Activated CD8-positive, alpha-beta memory T cell treated with anti-CD3 and anti-CD28 coated beads for 48 hours (primary cell): ENCODE measurements around the gene OR2G6.
"Not testable (repeated sequence)": the region's sequence is repeated elsewhere in the genome, so short reads cannot be mapped to it uniquely, and the experiment has no call there.

Experiments
- DNase-seq, 3 experiments: peaks; one replicate each; pipeline ENCODE4 v3.0.0-alpha.2; 2020; ENCODE audit warnings: low read depth in 2 of 3, low spot score in 2 of 3

The OR2G6 gene

DNA sequence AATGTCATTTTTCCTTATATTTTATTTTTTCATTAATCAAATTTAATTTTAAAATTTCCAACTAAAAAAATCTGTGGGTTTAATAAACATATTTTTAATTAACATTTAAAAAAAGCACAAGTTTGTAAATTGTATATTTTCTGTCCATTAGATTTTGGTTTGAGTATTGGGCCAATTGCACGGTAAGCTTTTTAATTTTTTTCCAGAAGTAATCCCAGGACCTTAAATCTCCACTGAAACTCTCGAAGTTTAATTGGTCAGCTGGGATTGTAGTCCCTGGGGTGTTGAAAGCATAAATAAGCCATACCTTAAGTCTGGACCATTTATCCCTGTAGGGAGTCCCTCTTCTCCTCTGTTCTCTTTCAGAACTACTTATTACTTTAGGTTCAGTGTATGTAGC is at the start of gene OR2G6:
Gene OR2G6, plus strand, starts transcription at position 301 of the 400 bp plus-strand sequence. CDS start 13,574 bp downstream, outside the sequence.
- DNase-seq = not testable (repeated sequence)

DNA sequence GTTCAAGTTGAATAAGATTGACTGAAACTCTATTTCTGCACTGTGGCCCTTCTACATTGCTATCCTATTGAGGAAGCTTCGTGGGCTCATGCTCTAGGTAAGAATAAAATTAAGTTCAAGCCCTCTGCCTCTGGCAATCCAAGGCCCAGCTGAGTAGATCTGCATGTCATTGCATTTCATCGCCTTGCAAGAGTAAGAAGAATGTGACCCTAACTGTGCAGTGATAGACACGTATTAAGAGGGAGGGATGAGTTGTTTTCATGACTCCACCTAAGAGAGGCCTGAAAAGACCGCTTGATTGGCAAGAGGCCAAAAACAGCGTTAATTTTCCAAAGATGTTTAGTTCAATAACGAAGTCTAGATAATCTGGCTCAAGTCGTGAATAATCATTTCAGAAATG is 48.8 kb upstream of the OR2G6 start:
- DNase-seq = not testable (repeated sequence)

DNA sequence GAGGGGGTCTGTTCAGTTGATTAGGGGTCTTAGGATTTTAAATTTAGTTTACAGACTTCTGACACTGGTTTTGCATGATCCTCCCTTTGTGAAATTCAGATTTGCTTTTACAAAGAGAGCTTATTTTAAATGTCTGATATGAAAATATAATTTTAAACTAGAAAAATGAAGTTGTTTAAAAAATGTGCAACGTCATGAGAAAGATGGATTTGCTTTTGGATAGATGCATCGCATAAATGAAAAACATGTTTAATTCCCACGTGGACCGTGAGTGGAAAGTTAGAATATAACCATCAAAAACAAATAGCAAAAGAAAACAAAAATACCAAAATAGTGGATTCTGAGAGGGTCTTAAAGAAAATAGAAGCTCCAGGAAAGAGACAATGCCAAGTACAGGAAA is 36.7 kb upstream of the OR2G6 start:
- DNase-seq = no peak

DNA sequence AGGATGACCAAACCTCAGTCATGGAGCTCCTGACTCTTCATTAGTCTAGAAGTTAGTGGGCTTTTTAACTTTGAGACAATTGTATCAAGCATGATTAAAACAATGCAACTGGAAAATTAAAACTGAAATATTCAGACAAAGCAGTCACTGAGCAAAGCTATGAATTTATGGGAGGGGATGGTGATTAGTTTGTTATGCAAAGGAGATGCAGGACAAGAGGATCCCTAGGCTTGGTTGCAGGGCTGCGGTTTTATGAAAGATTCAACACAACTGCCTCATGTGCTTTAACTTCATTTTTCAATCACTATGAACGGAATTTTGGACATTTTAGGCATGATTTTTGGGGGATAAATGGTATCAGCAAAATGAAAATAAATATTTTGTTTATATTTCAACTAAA is 35.8 kb upstream of the OR2G6 start:
- not testable (repeated sequence) for DNase-seq

DNA sequence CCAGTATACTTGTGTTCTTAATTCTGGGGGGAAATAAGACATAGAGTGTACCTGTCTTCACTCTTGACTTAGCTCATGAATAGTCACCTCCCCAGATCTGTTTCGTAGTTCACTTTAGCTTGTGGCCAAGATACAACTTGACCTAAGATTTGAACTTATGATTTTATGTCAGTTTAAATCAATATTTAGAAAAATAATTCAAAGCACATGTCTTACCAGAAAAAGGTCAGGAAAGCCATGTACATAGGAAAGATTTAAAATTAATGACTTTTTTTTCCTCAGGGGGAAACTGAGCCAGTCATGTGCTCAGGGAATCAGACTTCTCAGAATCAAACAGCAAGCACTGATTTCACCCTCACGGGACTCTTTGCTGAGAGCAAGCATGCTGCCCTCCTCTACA is 34.8 kb upstream of the OR2G6 start, which contains the start of gene OR2T3:
Gene OR2T3, plus strand, starts transcription at position 301 of the 400 bp plus-strand sequence. Its CDS starts 0 bp downstream, at position 301.
- DNase-seq = not testable (repeated sequence)

DNA sequence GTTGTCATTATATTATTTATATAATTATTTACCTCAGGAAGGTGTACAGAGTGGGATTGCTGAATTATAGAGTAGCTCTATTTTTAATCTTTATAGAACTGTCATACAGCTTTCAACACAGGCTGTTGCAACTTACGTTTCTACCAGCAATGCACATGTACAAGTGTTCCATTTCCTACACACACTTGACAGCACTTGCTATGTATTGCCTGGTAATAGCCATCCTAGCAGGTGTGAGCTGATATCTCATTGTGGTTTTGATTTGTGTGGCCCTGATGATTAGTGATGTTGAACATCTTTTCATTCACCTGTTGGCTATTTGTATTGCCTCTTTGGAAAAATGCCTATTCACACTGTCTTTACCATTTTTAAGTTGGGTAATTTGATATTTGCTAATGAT is 32.2 kb upstream of the OR2G6 start:
- not testable (repeated sequence) for DNase-seq

DNA sequence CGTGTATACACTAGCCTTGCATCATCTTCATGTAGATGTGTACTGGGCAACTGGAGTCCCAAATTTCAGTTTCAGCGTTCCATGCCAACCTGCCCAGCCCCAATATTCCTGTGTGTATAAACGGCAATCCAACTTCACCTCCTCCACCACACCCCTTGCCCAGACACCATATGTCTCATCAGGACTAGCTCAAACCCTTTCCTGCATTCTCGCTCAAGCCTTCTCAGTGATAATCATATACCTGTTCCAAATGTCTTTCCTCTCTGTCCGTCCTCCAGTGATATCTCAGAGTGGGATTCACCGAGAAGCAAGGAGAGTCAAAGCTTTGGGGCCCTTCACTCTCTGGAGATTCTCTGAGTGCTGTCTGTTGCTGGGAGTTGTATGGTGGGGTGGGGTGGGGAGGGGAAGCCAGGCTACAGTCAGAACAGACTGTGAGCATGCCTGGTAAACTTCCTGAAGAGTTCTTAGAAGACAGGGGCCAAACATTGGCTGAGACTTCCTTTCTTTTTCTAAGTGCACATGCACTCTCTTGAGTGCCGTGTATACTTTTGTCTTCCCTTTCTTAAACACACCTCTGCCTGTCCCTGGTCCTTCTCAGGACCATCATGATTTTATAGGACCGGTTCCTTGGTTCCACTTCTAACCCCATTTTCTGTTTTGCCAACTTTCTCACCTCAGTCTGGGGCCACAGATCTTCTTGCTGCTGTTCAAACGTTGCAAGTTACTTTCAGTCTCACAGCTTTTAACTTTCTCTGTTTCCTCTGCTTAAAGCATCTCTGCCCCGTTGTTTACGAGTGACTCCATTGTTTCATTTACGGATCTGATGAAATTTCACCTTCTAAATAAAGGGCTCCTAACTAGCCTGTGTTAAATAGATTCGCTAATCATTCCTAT is 25.9 kb upstream of the OR2G6 start:
- DNase-seq = not testable (repeated sequence)

DNA sequence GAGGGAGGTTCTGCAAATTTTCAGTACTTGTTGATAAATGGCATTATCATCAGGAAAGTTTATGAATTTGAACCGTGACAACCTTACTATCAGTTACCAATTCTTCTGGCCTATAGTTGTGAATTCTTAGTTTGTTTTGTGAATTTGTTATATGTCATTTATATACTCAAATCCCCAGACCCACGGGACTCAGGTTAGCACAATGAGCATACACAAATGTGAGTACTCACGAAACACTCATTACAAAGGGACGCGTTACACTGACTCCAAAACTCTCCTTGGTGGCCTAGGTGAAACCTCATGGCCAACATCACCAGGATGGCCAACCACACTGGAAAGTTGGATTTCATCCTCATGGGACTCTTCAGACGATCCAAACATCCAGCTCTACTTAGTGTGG is 19.6 kb upstream of the OR2G6 start, which contains the start of gene OR2T5:
Gene OR2T5, plus strand, starts transcription at position 301 of the 400 bp plus-strand sequence. Its CDS starts 0 bp downstream, at position 301.
- DNase-seq = not testable (repeated sequence)

DNA sequence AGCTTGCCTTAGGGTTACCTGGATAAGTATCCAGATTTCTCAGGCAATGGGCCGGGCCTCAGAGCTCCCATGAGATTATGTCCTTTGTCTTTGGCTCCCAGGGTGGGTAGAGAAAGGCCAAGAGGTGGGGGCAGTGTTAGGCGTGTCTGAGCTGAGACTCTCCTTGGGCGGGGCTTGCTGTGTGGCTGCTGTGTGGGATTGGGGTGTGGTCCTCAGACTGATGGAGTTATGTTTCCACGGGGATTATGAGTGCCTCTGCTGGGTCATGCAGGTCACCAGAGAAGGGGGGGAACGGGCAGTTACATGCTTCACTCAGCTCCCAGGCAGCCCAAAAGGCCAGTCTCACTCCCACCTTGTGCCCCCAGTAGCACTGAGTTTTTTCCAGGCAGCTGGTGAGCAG is 11.2 kb upstream of the OR2G6 start:
- DNase-seq = not testable (repeated sequence)

DNA sequence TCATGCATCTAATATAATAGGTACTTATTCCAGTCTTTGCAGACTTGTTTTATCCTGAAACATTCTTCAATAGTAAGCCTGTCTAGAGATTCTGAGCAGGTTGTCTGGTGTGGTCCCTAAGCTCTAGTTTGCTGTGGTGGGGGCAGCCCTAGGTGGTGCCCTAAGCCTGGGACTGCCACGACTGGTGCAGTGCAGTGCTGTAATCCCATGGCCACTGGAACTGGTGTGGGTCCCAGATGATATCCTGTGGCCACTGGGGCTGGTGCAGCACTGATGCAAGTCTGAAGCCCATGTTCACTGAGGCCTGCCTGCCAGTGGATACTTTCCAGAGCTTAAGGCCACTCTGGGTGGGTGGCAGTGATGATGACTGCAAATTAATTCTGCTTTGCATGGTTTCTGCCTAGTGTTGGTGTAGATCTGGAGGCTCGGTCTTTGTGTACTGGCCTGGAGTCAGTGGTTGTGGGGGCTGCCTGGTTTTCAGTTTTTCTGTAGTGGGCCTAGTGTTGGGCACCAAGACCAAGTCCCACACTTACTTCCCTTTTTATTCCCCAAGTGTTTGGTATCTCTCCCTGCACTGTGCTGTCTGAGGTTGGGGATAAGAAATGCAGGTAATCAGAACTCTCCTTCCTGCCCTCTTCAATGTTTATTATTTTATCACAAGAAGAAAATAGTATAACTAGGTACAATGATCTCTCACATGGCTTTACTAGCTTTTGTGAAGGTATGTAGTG is 7.4 kb upstream of the OR2G6 start:
- DNase-seq = not testable (repeated sequence)

DNA sequence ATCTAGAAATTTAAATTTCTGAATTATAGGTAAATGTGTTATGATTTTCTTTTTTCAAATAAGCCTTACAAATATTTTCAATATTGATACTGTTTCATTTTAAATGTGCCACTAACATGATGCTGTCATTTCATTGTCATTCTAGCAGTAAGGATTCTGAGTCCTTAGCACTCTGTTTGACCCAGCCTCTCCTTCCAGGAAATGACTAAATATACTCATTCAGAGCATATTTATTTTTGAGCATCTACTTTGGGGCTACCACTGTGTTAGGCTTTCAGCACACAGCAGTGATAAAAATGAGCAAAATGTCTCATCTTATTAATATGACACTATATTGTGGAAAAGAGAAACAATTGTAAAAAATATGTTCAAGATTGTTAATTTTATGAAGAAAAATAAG is 2.3 kb downstream of the OR2G6 start:
- DNase-seq = not testable (repeated sequence)

DNA sequence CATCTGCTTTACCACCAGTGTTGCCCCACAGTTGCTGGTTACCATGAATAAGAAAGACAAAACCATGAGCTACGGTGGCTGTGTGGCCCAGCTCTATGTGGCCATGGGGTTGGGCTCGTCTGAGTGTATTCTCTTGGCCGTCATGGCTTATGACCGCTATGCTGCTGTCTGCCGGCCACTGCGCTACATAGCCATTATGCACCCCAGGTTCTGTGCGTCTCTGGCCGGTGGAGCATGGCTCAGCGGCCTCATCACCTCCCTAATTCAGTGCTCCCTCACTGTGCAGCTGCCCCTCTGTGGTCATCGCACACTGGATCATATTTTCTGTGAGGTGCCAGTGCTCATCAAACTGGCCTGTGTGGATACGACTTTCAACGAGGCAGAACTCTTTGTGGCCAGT is 14.0 kb downstream of the OR2G6 start:
- no peak for DNase-seq

DNA sequence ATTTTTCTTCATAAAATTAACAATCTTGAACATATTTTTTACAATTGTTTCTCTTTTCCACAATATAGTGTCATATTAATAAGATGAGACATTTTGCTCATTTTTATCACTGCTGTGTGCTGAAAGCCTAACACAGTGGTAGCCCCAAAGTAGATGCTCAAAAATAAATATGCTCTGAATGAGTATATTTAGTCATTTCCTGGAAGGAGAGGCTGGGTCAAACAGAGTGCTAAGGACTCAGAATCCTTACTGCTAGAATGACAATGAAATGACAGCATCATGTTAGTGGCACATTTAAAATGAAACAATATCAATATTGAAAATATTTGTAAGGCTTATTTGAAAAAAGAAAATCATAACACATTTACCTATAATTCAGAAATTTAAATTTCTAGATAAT is 29.6 kb downstream of the OR2G6 start:
- not testable (repeated sequence) for DNase-seq

DNA sequence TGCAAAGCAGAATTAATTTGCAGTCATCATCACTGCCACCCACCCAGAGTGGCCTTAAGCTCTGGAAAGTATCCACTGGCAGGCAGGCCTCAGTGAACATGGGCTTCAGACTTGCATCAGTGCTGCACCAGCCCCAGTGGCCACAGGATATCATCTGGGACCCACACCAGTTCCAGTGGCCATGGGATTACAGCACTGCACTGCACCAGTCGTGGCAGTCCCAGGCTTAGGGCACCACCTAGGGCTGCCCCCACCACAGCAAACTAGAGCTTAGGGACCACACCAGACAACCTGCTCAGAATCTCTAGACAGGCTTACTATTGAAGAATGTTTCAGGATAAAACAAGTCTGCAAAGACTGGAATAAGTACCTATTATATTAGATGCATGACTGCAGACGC is 39.5 kb downstream of the OR2G6 start:
- not testable (repeated sequence) for DNase-seq

DNA sequence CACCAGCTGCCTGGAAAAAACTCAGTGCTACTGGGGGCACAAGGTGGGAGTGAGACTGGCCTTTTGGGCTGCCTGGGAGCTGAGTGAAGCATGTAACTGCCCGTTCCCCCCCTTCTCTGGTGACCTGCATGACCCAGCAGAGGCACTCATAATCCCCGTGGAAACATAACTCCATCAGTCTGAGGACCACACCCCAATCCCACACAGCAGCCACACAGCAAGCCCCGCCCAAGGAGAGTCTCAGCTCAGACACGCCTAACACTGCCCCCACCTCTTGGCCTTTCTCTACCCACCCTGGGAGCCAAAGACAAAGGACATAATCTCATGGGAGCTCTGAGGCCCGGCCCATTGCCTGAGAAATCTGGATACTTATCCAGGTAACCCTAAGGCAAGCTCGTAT is 43.2 kb downstream of the OR2G6 start:
- DNase-seq = not testable (repeated sequence)

DNA sequence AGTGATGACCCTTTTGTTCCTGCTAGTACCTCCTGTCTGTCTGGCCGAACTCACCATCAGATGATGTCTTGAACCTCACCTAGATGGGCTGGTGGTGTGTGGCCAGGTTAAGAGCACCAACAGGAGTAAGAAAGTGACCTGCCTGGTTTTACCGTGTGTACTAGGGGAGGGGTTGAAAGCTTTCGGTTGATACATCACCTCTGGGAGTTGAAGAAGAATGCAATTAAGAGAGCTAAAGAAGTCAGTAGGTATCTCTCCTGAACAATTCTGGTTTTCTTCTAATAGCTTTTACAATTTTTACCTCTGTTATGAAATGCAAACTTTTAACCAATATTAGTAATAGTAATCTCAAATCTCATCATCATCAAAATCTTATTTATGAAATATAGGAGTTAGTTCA is 54.8 kb downstream of the OR2G6 start, which contains the start of gene OR2T29:
Gene OR2T29, minus strand, starts transcription at position 101 of the 400 bp plus-strand sequence. CDS start 3,281 bp downstream, outside the sequence.
- not testable (repeated sequence) for DNase-seq

DNA sequence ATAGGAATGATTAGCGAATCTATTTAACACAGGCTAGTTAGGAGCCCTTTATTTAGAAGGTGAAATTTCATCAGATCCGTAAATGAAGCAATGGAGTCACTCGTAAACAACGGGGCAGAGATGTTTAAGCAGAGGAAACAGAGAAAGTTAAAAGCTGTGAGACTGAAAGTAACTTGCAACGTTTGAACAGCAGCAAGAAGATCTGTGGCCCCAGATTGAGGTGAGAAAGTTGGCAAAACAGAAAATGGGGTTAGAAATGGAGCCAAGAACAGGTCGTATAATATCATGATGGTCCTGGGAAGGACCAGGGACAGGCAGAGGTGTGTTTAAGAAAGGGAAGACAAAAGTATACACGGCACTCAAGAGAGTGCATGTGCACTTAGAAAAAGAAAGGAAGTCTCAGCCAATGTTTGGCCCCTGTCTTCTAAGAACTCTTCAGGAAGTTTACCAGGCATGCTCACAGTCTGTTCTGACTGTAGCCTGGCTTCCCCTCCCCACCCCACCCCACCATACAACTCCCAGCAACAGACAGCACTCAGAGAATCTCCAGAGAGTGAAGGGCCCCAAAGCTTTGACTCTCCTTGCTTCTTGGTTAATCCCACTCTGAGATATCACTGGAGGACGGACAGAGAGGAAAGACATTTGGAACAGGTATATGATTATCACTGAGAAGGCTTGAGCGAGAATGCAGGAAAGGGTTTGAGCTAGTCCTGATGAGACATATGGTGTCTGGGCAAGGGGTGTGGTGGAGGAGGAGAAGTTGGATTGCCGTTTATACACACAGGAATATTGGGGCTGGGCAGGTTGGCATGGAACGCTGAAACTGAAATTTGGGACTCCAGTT is 57.9 kb downstream of the OR2G6 start:
- DNase-seq = not testable (repeated sequence)

DNA sequence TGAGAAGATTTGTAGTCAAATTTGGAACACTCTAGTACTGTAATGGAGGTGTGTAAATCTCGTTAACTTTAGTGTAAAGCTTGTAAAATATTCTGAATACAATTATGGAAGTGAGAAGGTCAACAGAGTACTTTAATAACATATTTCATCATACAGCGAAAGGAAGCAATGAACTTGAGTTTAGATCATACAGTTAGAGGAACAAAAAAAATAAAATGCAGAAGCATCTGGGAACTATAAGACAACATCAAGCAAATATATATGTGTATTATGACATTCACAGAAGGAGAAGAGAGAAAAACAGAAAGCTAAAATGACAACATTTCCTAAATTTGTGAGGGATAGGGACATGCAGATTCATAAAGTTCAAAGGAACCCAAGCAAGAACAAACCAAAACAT is 61.2 kb downstream of the OR2G6 start:
- not testable (repeated sequence) for DNase-seq

DNA sequence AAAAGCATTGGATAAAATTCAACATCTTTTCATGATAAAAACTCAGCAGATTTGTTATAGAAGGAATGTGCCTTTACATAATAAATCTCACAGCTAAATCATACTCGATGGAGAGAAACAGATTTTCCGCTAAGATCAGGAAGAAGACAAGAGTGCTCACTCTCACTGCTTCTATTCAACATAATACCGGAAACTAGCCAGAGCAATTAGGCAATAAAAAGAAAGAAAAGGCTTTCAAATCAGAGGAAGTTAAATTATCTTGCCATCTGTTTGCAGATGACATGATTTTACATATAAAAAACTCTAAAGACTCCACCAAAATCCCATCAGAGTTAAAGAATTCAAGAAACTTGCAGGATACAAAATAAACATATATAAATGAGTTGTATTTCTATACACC is 62.9 kb downstream of the OR2G6 start:
- DNase-seq = not testable (repeated sequence)

DNA sequence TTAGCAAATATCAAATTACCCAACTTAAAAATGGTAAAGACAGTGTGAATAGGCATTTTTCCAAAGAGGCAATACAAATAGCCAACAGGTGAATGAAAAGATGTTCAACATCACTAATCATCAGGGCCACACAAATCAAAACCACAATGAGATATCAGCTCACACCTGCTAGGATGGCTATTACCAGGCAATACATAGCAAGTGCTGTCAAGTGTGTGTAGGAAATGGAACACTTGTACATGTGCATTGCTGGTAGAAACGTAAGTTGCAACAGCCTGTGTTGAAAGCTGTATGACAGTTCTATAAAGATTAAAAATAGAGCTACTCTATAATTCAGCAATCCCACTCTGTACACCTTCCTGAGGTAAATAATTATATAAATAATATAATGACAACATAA is 64.2 kb downstream of the OR2G6 start:
- not testable (repeated sequence) for DNase-seq

DNA sequence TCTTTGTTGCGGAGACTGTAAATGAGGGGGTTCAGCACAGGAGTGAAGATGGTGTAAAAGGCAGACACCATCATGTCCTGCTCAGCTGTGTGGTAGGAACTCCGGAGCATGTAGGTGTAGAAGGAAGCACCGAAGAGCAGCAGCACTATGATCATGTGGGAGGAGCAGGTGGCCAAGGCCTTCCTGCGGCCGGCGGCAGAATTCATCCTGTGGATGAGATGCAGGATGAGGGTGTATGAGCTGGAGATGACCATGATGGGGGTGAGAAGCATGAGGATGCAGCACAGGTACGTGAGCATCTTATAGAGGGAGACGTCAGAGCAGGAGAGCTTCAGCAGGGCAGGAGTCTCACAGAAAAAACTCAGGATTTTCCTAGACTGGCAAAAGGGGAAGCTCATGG is 66.0 kb downstream of the OR2G6 start:
- DNase-seq = not testable (repeated sequence)
